Glomerular endothelial cell (primary cell): Measurements from ENCODE around the gene TLE6. TPM values are rescaled to one million over a fixed set of nuclear protein-coding genes. Genes with fewer than 3 reads are reported as not detected.
A peak's percentile ranks its signal among the peaks of the same experiment; 100 is the strongest.
"Not testable (repeated sequence)": the region's sequence is repeated elsewhere in the genome, so short reads cannot be mapped to it uniquely, and the experiment has no call there.

ENCODE experiments used
- DNase-seq: peaks from one replicate; pipeline ENCODE4 v3.0.0-alpha.2; 2011; ENCODE audit warnings: low read depth, low spot score; ENCODE audit errors: extremely low read depth
- total RNA-seq: library from RNA; depleted of rRNA; stranded (reverse); fragments of >200 nt; gene quantifications from 2 replicates; pipeline ENCODE4 v1.2.3, GENCODE V29; 2015

The TLE6 gene
- total RNA-seq, 1 donor from 2014 or later, result 0.88 TPM

- DNase-seq, result no peak
Measured at GRCh38 chr19:3027292-3027691, 49.9 kb downstream of the TLE6 start.

- no peak for DNase-seq
Measured at GRCh38 chr19:3027981-3028304, 50.6 kb downstream of the TLE6 start.

GRCh38 chr19:3028305-3029064 lies 51.1 kb downstream of the TLE6 start:
- no peak for DNase-seq

GRCh38 chr19:3029065-3029923 lies 51.9 kb downstream of the TLE6 start, which contains the start of gene TLE2:
Gene TLE2 (minus strand): TSS chr19:3029280. CDS start chr19:3028904, 376 bp downstream.
- no peak for DNase-seq

GRCh38 chr19:3031607-3031867 lies 54.2 kb downstream of the TLE6 start:
- DNase-seq, result no peak

GRCh38 chr19:3033595-3034405 lies 56.4 kb downstream of the TLE6 start:
- DNase-seq, result no peak

- DNase-seq, result no peak
Measured at GRCh38 chr19:3034406-3034655, 57.0 kb downstream of the TLE6 start.

GRCh38 chr19:3034656-3035541 lies 57.5 kb downstream of the TLE6 start:
- DNase-seq, result no peak

GRCh38 chr19:3035542-3036118 lies 58.3 kb downstream of the TLE6 start:
- peak; percentile 97 for DNase-seq

- DNase-seq, result peak; percentile 47
Measured at GRCh38 chr19:3036119-3036976, 59.0 kb downstream of the TLE6 start.

- DNase-seq, result not testable (repeated sequence)
Measured at GRCh38 chr19:3036977-3037544, 59.7 kb downstream of the TLE6 start.

GRCh38 chr19:3038214-3038613 lies 60.9 kb downstream of the TLE6 start:
- DNase-seq, result no peak

- no peak for DNase-seq
Measured at GRCh38 chr19:3039125-3039524, 61.8 kb downstream of the TLE6 start.

GRCh38 chr19:3039641-3040077 lies 62.3 kb downstream of the TLE6 start:
- DNase-seq, result no peak

GRCh38 chr19:3041327-3041726 lies 64.0 kb downstream of the TLE6 start:
- DNase-seq, result no peak

- no peak for DNase-seq
Measured at GRCh38 chr19:3041761-3042620, 64.6 kb downstream of the TLE6 start.

GRCh38 chr19:3042621-3043267 lies 65.4 kb downstream of the TLE6 start:
- DNase-seq, result no peak
